ENCODE results near the gene TRIM9.

TRIM9 gene

GRCh38 chr14:51053157-51053556 lies 41.7 kb downstream of the TRIM9 start:
- no peak for DNase-seq

- DNase-seq: no peak
Observed at GRCh38 chr14:51044961-51045360, 49.9 kb downstream of the TRIM9 start.

- no peak for DNase-seq
Observed at GRCh38 chr14:51041883-51042282, 53.0 kb downstream of the TRIM9 start.

GRCh38 chr14:51041108-51041531 lies 53.8 kb downstream of the TRIM9 start:
- DNase-seq: no peak

GRCh38 chr14:51039252-51039651 lies 55.7 kb downstream of the TRIM9 start:
- no peak for DNase-seq

- no peak for DNase-seq
Observed at GRCh38 chr14:51035611-51036192, 59.2 kb downstream of the TRIM9 start.

- no peak for DNase-seq
Observed at GRCh38 chr14:51028851-51029754, 65.8 kb downstream of the TRIM9 start.

GRCh38 chr14:51028361-51028760 lies 66.5 kb downstream of the TRIM9 start:
- no peak for DNase-seq

GRCh38 chr14:51024377-51024776 lies 70.5 kb downstream of the TRIM9 start:
- no peak for DNase-seq

GRCh38 chr14:51023964-51024363 lies 70.9 kb downstream of the TRIM9 start:
- DNase-seq: no peak

GRCh38 chr14:51022769-51023168 lies 72.1 kb downstream of the TRIM9 start:
- DNase-seq: no peak

GRCh38 chr14:51020024-51020710 lies 74.7 kb downstream of the TRIM9 start:
- DNase-seq: no peak

GRCh38 chr14:51019089-51019488 lies 75.8 kb downstream of the TRIM9 start:
- no peak for DNase-seq

GRCh38 chr14:51018521-51018920 lies 76.4 kb downstream of the TRIM9 start:
- DNase-seq: no peak

- no peak for DNase-seq
Observed at GRCh38 chr14:51014625-51015024, 80.3 kb downstream of the TRIM9 start.

GRCh38 chr14:51014086-51014485 lies 80.8 kb downstream of the TRIM9 start:
- no peak for DNase-seq

- DNase-seq: no peak
Observed at GRCh38 chr14:51012055-51012454, 82.8 kb downstream of the TRIM9 start.

- DNase-seq: no peak
Observed at GRCh38 chr14:51008446-51008845, 86.5 kb downstream of the TRIM9 start.

GRCh38 chr14:51006781-51007211 lies 88.1 kb downstream of the TRIM9 start:
- DNase-seq: no peak

GRCh38 chr14:51006324-51006723 lies 88.6 kb downstream of the TRIM9 start:
- DNase-seq: no peak

GRCh38 chr14:51004801-51005526 lies 89.9 kb downstream of the TRIM9 start:
- DNase-seq: no peak

- DNase-seq: no peak
Observed at GRCh38 chr14:51004352-51004800, 90.5 kb downstream of the TRIM9 start.

GRCh38 chr14:51002406-51002999 lies 92.4 kb downstream of the TRIM9 start:
- no peak for DNase-seq

All from NCI-H187 treated with DMSO at 0.1 percent for 48 hours (cell line).